Loucy (cell line): ENCODE results near the gene CNDP1.
A peak's percentile ranks its signal among the peaks of the same experiment; 100 is the strongest.

Source experiments
- H2AFZ ChIP-seq: fragments of 200-600 bp; sonication (generic); 2 replicates; pipeline ENCODE4 v1.6.0; 2016; ENCODE audit warnings: antibody characterized with exemption, mild to moderate bottlenecking, low read length, moderate library complexity
- H3F3A ChIP-seq: fragments of 200-600 bp; 2 replicates; pipeline ENCODE4 v1.6.0; 2016; ENCODE audit warnings: antibody characterized with exemption, low read depth, mild to moderate bottlenecking
- H3K27me3 ChIP-seq: fragments of 200-600 bp; sonication (generic); 2 replicates; pipeline ENCODE4 v1.6.1; 2014; ENCODE audit warnings: low read length, mild to moderate bottlenecking; ENCODE audit not compliant: insufficient read depth, poor library complexity, severe bottlenecking
- H3K36me3 ChIP-seq: fragments of 200-600 bp; sonication (generic); 2 replicates; pipeline ENCODE4 v1.6.1; 2016; ENCODE audit warnings: low read length; ENCODE audit not compliant: insufficient read depth
- H3K4me1 ChIP-seq: fragments of 200-600 bp; sonication (generic); 2 replicates; pipeline ENCODE4 v1.5.1; 2014; ENCODE audit warnings: low read length, mild to moderate bottlenecking; ENCODE audit not compliant: insufficient read depth, poor library complexity, severe bottlenecking
- H3K4me2 ChIP-seq: fragments of 200-600 bp; sonication (generic); 2 replicates; pipeline ENCODE4 v1.6.0; 2014; ENCODE audit warnings: antibody characterized with exemption, low read length, low read depth, mild to moderate bottlenecking; ENCODE audit not compliant: poor library complexity, severe bottlenecking
- H3K4me3 ChIP-seq: fragments of 200-600 bp; sonication (generic); 2 replicates; pipeline ENCODE4 v1.5.1; 2014; ENCODE audit warnings: low read length, mild to moderate bottlenecking, mixed read lengths; ENCODE audit not compliant: poor library complexity, severe bottlenecking
- H3K79me2 ChIP-seq: fragments of 200-600 bp; sonication (generic); 2 replicates; pipeline ENCODE4 v1.6.1; 2014; ENCODE audit warnings: low read length; ENCODE audit not compliant: insufficient read depth
- H3K9ac ChIP-seq: fragments of 200-600 bp; sonication (generic); 2 replicates; pipeline ENCODE4 v1.6.0; 2014; ENCODE audit warnings: mild to moderate bottlenecking, low read depth, low read length, moderate library complexity; ENCODE audit not compliant: poor library complexity, severe bottlenecking
- H3K9me2 ChIP-seq: fragments of 200-600 bp; sonication (generic); replicated peaks from 2 replicates; pipeline ENCODE4 v1.6.1; 2016; ENCODE audit warnings: low read depth, low read length, mixed read lengths
- H3K9me3 ChIP-seq: fragments of 200-600 bp; sonication (generic); 2 replicates; pipeline ENCODE4 v1.6.1; 2014; ENCODE audit warnings: mild to moderate bottlenecking, antibody characterized with exemption, low read length, low read depth; ENCODE audit not compliant: insufficient read depth
- H4K20me1 ChIP-seq: fragments of 200-600 bp; sonication (generic); 2 replicates; pipeline ENCODE4 v1.6.0; 2014; ENCODE audit warnings: antibody characterized with exemption, low read length, mild to moderate bottlenecking; ENCODE audit not compliant: insufficient read depth, poor library complexity, severe bottlenecking
- CTCF ChIP-seq: fragments of 200-600 bp; sonication (generic); conservative IDR thresholded peaks from 2 replicates; pipeline ENCODE4 v1.5.1; 2014; ENCODE audit warnings: mild to moderate bottlenecking, antibody characterized with exemption, low read length
- EZH2phosphoT487 ChIP-seq: fragments of 200-600 bp; IDR thresholded peaks from 2 replicates; pipeline ENCODE4 v1.6.1; 2018; ENCODE audit warnings: antibody characterized with exemption, mild to moderate bottlenecking, moderate library complexity, borderline replicate concordance

The CNDP1 gene

GRCh38 chr18:74494514-74494913 lies 39.8 kb upstream of the CNDP1 start:
- H3F3A ChIP-seq, result no peaks in the 10 kb centered on the region
- no peaks in the 10 kb centered on the region for H3K9me3 ChIP-seq
- no peaks in the 10 kb centered on the region for H3K9me2 ChIP-seq
- H3K9ac ChIP-seq, result no peak overlapping the region
- no peak for TF ChIP-seq EZH2phosphoT487
- no peak for TF ChIP-seq CTCF
- no peaks in the 10 kb centered on the region for H3K36me3 ChIP-seq
- H3K27me3 ChIP-seq, result no peaks in the 10 kb centered on the region
- H3K4me1 ChIP-seq, result peaks cover 22% of the 10 kb centered on the region
- H3K79me2 ChIP-seq, result peaks cover 31% of the 10 kb centered on the region
- no peak overlapping the region for H3K4me3 ChIP-seq
- no peak overlapping the region for H2AFZ ChIP-seq
- H3K4me2 ChIP-seq, result no peak overlapping the region
- H4K20me1 ChIP-seq, result peaks cover 13% of the 10 kb centered on the region

- Histone ChIP-seq H3K4me3 (peak within 1 kb of the TSS; percentile 76), H2AFZ (peak within 1 kb of the TSS; percentile 90), H3K9me3 (no peaks in the 10 kb centered on the region), H3K27me3 (no peaks in the 10 kb centered on the region), H3K4me1 (peaks cover 31% of the 10 kb centered on the region), H3K4me2 (peak within 1 kb of the TSS; percentile 100), H3K36me3 (no peaks in the 10 kb centered on the region), H3K79me2 (peaks cover 42% of the 10 kb centered on the region), H4K20me1 (peaks cover 13% of the 10 kb centered on the region), H3F3A (no peaks in the 10 kb centered on the region), H3K9ac (peak within 1 kb of the TSS; percentile 91), H3K9me2 (no peaks in the 10 kb centered on the region)
- TF ChIP-seq EZH2phosphoT487 (no peak), CTCF (no peak)
Observed at GRCh38 chr18:74495581-74496507, 38.5 kb upstream of the CNDP1 start, which contains the start of gene CNDP2. TSS of gene CNDP2 (plus strand) at chr18:74496363. CDS start at chr18:74499974, 3,611 bp downstream.

- H3K79me2 ChIP-seq, result peaks cover 42% of the 10 kb centered on the region
- no peaks in the 10 kb centered on the region for H3F3A ChIP-seq
- H3K4me2 ChIP-seq, result peak overlapping the region; percentile 100
- H2AFZ ChIP-seq, result peak overlapping the region; percentile 90
- H3K36me3 ChIP-seq, result peaks cover 7% of the 10 kb centered on the region
- H3K9me2 ChIP-seq, result no peaks in the 10 kb centered on the region
- H3K4me3 ChIP-seq, result peak overlapping the region; percentile 76
- peaks cover 13% of the 10 kb centered on the region for H4K20me1 ChIP-seq
- no peaks in the 10 kb centered on the region for H3K27me3 ChIP-seq
- peaks cover 31% of the 10 kb centered on the region for H3K4me1 ChIP-seq
- no peaks in the 10 kb centered on the region for H3K9me3 ChIP-seq
- TF ChIP-seq CTCF, result no peak; the same call in 1 of the 2 replicates
- no peak for TF ChIP-seq EZH2phosphoT487
- H3K9ac ChIP-seq, result peak overlapping the region; percentile 91
Observed at GRCh38 chr18:74496508-74497323, 37.6 kb upstream of the CNDP1 start.
